ENCODE results near the gene FYN.
A peak's percentile ranks its signal among the peaks of the same experiment; 100 is the strongest.
"Not testable (repeated sequence)": the region's sequence is repeated elsewhere in the genome, so short reads cannot be mapped to it uniquely, and the experiment has no call there.

FYN gene

DNA sequence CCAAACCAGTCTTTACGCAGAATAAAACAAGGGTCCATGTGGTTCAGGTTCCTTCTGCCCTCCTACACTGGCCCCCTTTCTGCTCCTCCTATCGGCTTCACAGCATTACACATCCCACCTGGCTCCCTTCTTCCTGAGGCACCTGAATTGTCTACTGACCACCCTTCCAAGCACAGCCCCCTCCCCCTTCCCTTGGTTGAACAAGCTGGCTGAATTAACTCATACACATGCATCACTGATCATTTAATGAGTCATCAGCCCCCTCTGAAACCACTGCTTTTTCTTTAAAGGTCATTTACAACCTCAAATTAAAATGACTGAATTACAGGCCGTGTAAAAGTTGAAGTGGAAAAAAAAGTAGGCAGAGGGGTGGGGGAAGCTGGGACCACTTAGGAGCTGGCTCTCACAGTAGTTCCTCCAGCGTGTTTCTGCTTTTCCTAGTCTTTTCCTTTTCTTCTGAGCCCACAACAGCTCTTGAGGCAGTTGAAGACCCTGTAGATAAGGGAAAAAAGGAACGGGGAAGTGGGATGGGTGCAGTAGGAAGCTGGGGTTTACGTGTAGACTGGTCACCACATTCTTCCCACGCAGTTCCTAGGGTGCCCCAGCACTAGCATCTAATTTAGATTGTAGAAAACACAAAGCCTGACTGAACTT is 67.6 kb downstream of the FYN start:
- no peak for DNase-seq

DNA sequence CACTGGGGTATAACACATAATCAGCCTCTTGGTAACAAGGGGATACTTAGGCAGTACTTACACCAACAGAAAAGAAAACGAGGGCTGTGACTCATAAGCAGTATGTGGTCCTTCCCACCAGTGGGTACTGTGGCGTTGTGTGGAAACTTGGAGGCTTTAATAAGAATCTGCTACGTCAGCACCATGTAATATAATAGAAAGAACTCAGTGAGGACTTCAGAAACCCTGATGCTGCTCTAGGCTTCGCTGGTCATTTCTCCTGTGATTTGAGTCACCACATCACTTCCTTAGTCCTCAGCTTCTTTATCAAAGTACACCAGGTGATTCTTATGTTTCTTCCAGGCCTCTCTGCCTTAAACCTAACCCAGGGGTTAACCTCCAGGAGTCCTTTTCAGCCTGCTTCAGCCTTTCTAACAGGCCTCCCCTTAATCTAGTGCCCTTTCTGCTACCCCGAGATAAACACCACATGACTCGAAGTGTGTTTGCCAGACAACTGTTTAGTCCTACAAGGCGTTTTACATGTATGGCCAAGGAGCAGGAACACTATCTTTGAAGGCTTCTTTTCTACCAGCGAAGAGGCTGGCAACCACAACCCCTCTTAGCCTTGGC is 68.5 kb downstream of the FYN start:
- DNase-seq: peak; percentile 27

DNA sequence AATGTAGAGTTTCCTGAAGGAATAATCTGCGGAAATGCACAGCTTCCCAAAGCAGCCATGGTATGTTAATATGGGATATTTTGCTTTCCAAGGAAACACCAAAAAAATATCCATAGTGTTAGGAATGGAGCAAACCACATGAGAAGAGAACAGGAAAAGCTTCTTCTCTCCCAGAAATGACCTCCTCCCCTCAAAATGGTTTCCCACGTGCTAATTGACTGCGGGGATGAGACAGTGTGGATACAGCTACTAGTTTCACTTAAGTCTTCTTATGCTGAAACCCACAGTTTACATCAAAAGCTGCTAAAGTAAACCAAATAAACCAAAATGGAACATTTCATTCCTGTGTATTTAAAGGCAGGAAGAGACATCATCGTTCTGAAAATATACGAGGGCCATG is 69.4 kb downstream of the FYN start:
- no peak for DNase-seq

DNA sequence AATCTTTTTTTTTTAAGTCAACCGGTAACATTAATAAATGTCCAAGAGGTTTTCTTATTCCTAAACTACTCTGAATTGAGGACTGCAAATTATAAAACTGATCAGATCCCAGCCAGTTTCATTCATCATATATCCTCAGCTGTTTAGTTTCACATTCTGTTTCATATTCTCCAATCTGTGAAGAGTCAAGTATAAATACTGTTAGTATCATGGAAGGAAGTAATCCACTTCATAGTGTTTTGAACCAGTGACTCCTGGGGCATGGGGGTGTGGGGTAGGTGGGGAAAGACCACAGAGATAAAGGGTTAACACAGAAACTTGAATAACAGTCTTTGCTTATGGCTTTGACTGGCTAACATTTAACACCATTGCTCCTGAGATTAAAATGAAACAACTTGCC is 69.9 kb downstream of the FYN start:
- no peak for DNase-seq

DNA sequence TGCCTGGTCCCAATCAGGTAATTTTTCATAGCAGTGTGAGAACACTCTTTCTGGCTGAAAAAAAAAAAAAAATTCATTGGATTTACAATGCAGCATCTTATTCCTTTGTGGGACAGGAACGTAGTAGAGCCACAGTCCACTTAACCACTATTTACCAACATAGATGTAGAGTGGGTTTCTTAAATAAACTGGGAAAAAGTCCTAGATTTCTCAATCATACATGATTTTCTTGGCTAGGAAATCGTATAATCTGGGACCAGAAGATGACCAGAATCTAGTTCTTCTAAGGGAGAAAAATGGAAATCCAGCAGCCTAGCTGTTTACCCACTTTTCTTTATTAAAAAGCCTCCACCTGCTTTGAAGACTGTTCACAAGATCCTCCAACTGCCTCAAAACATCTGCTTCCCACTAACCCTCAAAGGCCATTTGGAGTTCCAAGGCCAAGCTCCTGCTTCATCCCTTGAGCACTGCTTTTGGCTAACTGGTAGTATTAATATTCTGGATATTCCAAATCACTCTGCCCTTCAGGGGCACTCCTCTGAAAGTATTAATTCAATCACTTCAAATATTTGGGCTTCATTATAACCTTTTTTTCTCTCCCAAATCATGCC is 70.4 kb downstream of the FYN start:
- DNase-seq: no peak

DNA sequence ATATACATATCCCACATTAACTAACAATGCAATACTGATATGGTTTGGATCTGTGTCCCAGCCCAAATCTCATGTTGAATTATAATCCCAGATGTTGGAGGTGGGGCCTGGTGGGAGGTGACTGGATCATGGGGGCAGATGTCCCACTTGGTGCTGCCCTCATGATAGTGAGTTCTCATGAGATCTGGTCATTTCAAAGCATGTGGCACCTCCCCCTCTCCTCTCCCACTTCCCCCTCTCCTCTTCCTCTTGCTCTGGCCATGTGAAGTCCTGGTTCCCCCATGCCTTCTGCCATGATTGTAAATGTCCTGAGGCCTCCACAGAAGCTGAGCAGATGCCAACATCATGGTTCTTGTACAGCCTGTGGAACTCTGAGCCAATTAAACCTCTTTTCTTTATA is 71.2 kb downstream of the FYN start:
- DNase-seq: no peak

DNA sequence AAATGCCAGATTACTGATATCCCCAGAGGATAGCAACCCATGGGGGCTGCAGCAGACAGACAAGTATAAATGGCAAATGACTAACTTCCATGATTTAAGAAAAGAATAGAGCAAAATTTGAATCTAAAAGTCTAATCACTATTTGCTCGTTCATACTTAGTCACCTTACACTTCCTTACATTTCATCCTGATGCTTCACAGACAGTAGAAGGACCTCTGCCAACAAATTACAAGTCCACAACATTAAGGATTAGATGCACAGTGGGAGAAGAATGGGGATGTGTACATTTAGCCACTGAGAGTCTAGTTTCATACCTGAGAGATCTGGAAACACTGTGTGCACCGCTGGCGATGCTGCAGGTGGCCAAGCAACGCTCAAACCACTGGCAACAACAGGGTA is 72.4 kb downstream of the FYN start:
- no peak for DNase-seq

DNA sequence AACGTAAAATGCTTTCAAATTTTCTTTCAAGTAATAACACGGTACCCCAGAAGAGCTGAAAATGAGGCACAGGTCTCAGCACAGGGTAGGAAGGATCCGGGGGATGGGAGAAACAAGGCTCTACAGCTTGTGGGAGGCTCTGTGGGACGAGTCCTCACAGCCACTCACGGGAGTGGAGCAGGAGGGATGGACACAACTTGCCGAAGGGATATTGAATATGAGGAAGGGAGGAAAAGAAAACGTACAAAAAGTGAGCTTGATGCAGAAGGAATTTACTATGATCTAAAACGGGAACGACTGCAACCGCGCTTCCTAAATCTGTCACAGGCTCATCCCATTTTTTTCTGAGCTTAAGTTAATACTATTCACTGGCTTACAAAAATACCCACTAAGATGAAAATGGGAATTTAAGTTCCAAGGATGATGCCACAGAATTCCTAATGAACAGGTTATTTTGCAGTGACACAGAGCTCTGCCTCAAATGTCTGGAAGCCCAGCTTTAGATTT is 72.9 kb downstream of the FYN start:
- DNase-seq: no peak

DNA sequence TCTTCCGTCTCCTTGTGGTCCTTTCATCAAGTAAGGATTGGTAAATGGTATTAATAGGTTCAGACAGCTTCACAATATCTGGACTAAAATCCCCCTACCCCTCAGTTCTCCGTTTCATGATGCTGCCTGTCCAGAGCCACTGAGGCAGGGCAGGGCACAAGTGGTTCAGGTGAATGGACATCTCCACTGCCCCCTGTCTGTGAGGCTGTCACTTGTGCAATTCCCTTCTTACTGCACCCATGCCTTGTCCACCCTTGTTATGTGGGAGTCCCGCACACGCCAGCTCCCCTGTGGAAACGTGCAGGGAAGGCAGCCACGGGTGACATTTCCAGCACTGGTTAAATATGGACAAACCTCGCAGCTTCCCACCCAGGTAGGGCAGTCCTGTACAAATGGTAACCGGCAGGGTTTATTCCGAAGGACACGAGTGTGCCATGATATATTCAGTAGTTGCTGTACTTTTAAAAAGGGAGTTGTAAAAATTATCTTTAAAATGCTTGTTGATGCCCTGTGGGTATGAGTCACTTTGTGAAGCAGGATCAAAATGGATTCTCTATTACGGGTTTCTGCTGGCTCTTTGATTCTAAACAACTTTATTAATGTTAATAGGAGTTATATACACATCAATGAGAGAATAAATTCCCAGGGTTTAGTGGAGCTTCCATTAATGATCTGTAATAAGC is 73.5 kb downstream of the FYN start:
- DNase-seq: no peak

DNA sequence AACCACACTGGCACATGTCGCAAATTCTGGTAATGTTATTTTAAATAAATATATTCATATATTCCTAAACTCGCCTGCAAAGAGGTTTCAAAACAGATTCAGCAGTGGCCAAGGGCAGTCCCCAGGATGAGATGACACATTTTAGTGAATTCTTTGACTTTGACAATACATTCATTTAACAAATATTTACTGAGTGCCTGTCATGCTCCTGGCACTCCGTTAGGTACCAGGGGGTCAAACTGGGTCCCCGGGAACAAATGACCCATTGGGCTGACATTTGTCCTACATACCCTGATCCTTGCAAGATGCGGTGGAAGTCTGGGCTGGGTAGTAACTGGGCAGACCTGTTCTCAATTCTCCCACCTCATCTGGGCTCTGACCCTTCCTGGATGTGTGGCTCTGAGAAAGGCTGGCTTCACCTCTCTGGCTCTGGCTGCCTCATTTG is 74.9 kb downstream of the FYN start:
- no peak for DNase-seq

DNA sequence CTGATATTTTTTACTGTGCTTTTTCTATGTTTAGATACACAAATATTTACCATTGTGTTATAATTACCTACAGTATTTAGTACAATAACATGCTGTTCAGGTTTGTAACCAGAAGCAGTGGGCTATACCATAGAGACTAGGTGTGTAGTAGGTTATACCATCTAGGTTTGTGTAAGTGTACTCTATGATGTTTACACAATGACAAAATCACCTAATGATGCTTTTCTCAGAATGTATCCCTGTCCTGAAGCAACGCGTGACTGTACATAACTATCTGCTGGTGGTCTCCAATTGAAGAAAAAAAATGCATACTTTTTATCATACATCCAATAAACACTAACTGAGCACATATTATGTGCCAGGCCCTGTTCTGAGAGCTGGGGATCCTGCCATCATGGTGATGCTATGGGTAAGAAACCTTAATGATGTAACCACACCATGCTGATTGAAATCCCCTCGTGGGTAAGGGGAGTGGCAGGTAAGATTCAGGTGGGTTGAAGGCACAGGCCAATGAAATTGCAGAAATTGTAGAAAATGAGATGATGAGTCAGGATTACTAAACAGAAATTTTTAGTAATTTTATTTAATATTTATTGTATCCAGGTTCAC is 76.8 kb downstream of the FYN start:
- no peak for DNase-seq

DNA sequence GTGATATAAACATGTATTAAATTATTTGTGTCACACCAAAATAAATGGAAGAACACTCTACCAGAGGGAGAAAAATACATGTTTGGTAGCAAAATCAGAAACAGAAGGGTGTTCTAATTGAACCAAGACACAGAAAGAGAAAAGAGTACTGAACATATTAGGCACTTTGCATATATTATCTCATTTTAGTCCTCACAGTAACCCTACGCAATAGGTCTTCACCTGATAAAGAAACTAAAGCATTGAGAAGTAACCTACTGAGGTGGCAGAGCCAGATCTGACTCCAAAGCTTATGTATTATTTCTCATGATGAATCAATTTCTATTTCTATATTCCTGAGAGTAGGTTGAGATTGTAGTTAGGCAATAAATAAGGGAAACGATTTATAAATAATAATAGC is 77.7 kb downstream of the FYN start:
- no peak for DNase-seq

DNA sequence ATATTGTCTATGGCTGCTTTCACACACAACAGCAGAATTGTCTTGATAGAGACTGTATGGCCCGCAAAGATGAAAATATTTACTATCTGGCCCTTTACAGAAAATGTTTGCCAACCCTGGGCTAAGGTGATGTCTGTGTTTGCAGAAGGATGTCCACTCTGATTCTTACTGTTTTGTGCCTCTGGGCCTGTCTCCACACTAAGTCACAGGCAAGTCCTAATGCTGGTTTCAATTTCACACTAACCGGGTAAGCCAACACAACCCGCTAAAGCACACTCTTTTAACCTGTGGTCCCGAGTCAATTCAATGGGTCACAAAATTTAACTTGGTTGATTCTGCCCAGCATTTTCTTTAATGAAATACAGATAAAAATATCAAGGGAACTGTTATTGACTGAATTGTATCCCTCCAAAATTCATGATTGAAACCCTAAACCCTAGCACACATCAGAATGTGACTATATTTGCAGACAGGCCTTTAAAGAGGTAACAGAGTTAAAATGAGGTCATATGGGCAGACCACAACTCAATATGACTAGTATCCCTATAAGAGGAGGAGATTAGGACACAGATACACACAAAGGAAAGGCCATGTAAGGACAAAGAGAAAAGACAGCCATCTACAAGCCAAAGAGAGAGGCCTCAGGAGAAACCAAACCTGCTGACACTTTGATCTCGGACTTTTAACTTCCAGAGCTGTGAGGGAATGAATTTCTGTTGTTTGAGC is 78.4 kb downstream of the FYN start:
- no peak for DNase-seq

DNA sequence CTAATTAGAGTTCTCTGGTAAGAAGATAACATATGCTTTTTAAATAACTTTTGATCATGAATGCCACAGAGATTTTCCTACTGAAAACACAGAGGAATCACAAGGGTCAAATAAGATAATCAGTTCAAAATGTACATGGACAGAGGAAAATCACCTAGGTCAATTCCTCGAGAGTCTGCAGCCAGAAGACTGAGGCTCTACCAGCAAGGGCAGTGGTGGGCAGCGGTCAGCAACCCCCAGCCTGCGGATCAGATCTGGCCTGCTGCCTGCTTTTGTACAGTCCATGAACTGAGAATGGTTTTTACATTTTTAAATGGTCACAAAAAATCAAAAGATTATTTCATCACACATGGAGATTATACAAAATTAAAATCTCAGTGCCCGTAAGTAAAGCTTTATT is 79.0 kb downstream of the FYN start:
- DNase-seq: no peak

DNA sequence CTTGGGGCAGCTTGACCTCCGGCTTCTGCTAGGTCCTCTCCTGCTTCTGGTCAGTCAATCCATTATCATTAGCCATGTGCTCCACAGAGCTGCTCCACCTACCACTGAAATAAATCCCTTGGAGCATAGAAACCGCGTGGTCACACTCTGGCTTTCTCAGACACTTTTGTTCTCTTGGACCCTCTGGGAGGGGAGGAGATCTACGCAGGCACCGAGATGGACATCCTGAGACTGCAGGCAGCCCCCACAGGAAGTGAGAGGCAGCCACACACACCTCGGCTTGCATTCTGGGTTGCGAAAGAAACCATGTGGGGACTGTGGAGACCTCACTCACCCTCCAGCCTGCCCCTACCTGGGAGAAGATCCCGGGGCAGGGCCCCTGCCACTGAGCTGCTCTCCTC is 79.5 kb downstream of the FYN start:
- no peak for DNase-seq

DNA sequence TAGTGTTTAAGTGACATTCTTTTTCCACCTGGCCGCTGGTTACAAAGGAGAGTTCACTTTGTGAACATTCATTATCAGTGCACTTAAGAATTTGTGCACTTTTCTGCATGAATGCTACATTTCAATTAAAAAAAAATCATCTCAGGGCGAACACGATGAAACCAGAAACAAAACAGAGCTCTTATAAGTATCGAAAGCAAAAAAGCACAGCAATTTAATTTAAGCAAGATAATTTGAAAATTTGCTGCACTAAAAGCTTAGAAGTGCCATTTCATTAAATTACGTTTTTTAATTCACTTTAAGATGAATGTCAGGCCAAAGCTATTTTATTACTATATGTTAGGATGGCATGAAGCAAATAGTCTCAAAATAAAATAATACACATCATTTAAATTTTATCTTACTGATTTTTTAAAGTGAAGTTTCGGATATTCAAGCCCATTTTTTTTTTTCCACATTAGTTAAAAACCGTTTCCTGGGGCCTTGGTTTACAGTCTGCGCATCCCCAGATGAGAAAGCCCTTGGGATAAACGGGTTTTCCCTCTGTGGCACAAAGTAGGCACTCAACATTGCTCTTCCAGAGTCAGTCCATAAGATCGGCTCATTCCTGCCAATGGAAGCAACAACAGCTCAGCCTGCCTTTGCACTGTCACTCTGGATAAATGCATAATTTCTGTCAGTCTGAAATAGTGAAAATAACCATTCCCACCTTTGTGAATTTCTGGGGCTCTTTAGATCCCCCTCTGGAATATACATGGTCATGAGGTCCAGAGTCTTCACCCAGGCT is 80.1 kb downstream of the FYN start:
- DNase-seq: no peak

DNA sequence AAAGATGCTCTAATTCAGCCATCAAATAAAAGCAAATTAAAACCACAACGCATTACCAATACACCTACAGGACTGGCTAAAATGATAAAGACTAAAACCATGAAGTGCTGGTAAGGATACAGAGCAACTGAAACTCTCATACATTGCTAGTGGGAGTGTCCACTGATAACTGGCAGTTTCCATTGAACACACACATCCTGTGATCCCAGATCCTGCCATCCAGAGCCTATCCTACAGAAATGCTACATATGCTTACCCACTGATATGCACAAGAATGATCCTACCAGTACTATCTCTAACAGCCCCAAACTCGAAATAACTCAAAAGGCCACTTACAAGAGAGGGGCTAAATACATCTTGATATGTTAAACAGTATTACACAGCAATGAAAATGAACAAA is 81.0 kb downstream of the FYN start:
- no peak for DNase-seq

DNA sequence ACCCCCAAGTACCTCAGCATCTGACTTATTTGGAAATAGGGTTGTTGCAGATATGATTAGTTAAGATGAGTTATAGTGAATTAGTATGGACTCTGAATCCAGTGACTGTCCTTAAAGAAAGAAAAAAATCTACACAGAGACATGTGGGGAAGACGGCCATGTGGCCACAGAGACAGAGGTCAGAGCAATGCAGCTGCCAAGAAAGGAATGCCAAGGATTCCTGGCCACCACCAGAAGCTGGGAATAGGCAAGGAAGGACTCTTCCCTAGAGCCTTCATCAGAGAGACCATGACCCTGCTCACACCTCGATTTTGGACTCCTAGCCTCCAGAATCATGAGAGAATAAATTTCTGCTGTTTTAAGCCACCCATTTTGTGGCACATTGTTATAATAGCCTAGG is 81.8 kb downstream of the FYN start:
- no peak for DNase-seq

DNA sequence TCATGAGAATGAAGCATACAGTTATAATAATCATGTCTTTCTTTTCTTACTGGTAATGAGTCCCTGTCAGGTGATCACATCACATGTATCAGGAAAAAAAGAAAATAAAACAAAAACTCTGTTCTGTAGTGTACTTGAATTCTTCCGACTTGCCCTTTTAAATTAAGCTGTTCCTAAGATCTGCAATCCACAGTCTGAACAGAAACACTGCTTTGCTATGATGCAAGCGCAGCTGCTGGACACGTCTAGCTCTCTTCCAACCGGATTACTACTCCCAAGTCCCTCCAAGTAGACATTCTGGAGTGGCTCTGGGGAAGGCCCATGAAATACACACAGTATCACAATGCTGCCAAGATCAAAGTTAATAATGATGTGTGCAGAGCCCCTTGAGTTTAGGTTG is 83.7 kb downstream of the FYN start:
- peak; percentile 26 for DNase-seq

DNA sequence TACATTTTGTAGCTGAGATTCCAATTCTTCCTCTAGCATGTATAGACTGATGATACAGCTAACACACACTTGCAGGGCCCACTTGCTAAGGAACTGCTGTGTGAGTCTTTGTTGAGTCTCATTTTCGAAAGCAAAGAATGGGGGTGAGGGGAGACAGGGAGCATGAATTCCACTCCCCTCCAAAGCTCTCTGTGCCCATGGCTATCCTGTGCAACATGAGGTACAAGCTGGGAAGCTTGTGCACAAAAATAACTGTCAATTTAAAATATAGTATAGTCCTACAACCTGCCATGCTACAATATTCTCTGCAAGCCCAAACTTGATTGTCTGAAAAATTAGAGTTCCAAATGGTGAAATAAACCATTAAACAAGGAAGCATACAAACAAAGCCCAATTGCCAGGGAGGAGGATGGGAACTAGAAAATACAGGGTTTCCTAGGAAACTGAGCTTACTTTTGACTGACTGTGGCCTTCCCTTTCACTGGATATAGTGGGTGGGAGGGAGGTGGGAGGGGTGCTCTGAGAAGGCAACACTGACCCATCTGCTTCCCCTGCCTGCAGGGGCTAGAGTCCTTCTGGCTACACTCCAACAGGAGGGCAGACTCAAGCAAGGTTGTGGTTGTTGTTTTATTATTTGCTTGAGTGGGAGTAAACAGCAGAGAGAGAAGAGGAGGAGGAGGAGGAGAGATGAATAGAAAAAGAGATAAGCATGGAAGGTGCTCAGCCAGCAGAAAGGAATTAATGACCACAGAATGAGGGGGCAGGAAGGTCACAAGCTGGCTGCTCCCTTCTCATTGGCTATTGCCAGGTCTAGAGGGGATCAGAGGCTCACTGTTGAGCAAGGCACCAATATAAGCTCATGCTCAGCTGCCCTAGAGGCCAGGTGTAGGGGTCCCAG is 84.6 kb downstream of the FYN start:
- no peak for DNase-seq

DNA sequence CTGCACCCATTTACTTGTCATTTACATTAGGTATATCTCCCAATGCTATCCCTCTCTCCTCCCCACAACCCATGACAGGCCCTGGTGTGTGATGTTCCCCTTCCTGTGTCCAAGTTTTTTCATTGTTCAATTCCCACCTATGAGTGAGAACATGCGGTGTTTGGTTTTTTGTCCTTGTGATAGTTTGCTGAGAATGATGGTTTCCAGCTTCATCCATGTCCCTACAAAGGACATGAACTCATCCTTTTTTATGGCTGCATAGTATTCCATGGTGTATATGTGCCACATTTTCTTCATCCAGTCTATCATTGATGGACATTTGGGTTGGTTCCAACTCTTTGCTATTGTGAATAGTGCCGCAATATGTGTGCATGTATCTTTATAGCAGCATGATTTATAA is 87.1 kb downstream of the FYN start:
- not testable (repeated sequence) for DNase-seq

All from midbrain (tissue), 1 donor.